Heart left ventricle (tissue), 13 donors: ENCODE measurements around the gene CAPG.

ENCODE experiments used
- POLR2A ChIP-seq, 2 donors: fragments of 450-650 bp; IDR thresholded peaks; one replicate each; pipeline ENCODE4 v1.6.1; 2017; ENCODE audit warnings: antibody characterized with exemption in 2 of 2, mild to moderate bottlenecking in 2 of 2, moderate library complexity in 2 of 2
- TF ChIP-seq, protein P1 (sequence below), 12 donors: fragments of 200-600 bp; sonication (generic) in 4 of 12; IDR thresholded peaks; one replicate each; pipeline versions ENCODE4 v1.5.0 to v1.8.0; 2018 to 2022; ENCODE audit warnings: antibody characterized with exemption in 12 of 12, mild to moderate bottlenecking in 5 of 12
- donor health status: ischemic (EF 13 %, LVEDD 7.1; RV severe dilation, severe dysfunction).
- donor health status: DM: no; HTN: yes; CAD: no.
- donor health status: DM: no; HTN: no; CAD: no.
- donor health status: ischemic (EF 25% LVEDD 6.9; RV normal size, moderate dysfunction).
- donor health status: ischemic (EF 25% LVEDD 5.7; RV mildly dilated, moderate dysfunction).
- donor health status: ischemic (EF 35%, LVEDD 5.7; RV mildly dilated, moderate dysfunction).
- donor health status: nonischemic (EF 11% LVEDD 7.7; RV severe dilation, severe dysfunction).
- donor health status: DM: yes; HTN: yes; CAD: no.
- donor health status: PGD.
- donor health status: ischemic (EF 29% LVEDD 5.4; RV normal size, mild dysfunction).
- donor health status: nonischemic (EF 23%, LVEDD 6.1; RV moderate dilation, normal function).

DNA sequence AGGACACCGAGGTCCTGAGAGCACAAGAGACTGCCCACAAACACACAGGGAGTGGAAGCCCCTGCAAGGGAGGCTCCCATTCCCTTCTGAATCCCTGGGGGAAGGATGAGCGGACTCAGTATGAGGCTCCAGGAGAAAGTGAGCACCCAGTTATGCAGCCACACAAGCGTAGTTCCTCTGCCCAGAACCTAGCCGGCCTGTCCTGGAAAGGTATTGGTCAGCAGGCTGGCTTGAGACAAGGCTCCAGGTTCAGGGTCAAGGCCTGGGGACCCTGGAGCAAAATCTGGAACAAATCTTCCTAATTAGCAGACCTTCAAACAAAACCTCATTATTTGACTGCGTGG, 1.2 kb upstream of the CAPG start:
- TF ChIP-seq, protein P1, sequence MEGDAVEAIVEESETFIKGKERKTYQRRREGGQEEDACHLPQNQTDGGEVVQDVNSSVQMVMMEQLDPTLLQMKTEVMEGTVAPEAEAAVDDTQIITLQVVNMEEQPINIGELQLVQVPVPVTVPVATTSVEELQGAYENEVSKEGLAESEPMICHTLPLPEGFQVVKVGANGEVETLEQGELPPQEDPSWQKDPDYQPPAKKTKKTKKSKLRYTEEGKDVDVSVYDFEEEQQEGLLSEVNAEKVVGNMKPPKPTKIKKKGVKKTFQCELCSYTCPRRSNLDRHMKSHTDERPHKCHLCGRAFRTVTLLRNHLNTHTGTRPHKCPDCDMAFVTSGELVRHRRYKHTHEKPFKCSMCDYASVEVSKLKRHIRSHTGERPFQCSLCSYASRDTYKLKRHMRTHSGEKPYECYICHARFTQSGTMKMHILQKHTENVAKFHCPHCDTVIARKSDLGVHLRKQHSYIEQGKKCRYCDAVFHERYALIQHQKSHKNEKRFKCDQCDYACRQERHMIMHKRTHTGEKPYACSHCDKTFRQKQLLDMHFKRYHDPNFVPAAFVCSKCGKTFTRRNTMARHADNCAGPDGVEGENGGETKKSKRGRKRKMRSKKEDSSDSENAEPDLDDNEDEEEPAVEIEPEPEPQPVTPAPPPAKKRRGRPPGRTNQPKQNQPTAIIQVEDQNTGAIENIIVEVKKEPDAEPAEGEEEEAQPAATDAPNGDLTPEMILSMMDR (IDR thresholded peaks at IDR 0.05) = no peak
- no peak for TF ChIP-seq POLR2A (IDR thresholded peaks at IDR 0.05)
